GM21423 (cell line): ENCODE results near the gene FCN2.
"Not testable (repeated sequence)": the region's sequence is repeated elsewhere in the genome, so short reads cannot be mapped to it uniquely, and the experiment has no call there.

ENCODE experiments used
- ATAC-seq: cut with Tn5 transposase; IDR thresholded peaks from one replicate; pipeline ENCODE4 v1.9.1; 2021; ENCODE audit warnings: mild to moderate bottlenecking, moderate library complexity; ENCODE audit not compliant: unreplicated experiment

Gene FCN2

DNA sequence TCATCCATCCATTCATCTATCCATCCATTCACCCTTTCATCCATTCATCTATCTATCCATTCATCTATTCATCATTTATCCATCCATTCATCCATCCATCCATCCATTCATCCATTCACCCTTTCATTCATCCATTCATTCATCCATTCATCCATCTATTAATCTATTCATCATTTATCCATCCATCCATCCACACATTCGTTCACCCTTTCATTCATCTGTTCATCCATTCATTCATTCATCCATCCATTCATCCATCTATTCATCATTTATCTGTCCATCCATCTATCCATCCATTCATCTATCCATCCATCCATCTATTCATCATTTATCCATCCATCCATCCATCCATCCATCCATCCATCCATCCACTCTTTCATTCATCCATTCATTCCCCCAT lies 33.9 kb upstream of the FCN2 start:
- ATAC-seq: no peak

DNA sequence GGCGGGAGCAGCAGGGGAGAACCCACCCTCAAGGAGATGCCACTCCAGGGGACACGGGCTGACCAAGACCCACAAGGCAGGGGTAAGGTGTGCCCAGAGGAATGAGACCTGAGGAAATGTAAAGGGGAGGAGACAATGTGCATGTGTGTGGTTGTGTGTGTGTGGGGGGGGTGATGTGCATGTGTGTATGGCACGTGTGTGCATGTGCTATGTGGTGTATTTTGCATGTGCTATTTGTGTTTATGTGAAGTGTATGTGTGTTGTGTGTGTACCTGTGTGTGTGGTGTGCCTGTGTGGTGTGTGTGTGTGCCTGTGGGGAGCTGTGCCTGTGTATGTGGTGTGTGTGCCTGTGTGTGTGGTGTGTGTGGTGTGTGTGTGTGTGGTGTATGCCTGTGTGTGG lies 33.5 kb upstream of the FCN2 start:
- no peak for ATAC-seq

DNA sequence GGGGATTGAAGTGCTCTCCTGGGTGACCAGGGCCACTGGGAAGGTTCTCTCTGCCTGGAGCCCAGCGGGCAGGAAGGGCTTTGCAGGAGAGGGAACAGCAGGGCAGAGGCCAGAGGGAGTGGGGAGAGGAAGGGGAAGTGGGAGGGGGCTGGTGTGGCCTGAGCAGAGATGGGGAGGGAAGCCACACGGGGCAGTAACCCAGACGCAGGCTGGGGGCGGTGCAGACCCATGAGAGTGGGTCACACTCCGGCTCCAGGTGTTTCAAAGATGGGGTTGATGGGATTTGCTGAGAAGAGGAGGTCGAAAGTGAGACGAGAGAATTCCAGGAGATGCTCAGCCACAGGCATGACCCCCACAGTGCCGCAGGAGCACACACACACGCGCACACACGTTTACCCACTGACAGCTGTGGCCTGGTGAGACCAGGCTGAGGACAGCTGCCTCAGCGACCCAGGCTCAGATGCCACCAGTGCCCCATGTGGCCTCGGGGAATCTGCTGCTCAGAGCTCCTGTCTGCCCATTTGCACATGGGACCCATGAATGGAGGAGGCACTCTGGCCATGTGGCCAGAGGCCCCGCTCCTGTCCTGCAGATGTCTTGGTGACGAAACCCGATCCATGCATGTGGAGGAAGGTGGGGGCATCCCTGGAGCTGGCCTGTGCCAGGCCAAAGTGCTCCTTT lies 32.7 kb upstream of the FCN2 start:
- ATAC-seq: no peak

DNA sequence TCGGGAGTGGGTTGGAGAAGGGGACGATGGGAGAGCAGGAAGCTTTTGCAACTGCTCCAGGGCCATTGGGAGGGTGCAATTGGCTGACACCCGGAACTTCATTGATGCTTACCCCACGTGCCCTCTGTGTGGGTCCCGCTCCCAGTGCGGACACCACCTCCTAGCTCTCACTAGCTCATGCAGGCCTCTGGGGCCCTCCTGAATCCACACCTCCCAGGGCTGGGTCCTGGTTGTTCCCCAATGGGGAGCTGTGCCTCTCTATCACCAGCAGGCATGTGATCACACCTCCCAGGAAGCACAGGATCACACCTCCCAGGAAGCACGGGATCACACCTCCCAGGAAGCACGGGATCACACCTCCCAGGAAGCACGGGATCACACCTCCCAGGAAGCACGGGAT lies 32.1 kb upstream of the FCN2 start:
- no peak for ATAC-seq

DNA sequence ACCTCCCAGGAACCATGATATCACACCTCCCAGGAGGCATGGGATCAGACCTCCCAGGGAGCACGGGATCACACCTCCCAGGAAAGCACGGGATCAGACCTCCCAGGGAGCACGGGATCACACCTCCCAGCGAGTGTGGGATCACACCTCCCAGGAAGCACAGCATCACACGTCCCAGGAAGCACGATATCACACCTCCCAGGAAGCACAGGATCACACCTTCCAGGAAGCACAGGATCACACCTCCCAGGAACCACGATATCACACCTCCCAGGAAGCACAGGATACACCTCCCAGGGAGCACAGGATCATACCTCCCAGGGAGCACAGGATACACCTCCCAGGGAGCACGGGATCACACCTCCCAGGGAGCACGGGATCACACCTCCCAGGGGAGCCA lies 30.0 kb upstream of the FCN2 start:
- ATAC-seq: no peak

DNA sequence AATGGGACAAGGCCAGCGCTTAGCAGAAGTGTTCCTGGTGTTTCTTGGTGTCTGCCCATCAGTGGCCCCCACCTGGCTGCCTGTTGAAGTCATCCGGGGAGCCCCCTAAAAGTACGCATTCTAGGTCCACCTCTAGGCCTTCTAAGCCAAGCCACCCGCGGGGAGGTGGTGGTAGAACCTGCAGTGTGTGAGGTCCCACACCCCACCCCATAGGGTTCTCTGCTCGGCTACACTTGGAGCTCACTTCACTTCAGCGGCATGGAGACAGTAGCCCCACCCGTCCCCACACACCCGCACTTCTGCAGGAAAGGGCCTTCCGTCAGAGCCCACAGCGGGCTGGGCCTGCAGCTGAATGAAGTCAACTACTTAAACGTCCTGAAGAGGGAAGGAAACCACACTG lies 29.6 kb upstream of the FCN2 start:
- ATAC-seq: no peak

DNA sequence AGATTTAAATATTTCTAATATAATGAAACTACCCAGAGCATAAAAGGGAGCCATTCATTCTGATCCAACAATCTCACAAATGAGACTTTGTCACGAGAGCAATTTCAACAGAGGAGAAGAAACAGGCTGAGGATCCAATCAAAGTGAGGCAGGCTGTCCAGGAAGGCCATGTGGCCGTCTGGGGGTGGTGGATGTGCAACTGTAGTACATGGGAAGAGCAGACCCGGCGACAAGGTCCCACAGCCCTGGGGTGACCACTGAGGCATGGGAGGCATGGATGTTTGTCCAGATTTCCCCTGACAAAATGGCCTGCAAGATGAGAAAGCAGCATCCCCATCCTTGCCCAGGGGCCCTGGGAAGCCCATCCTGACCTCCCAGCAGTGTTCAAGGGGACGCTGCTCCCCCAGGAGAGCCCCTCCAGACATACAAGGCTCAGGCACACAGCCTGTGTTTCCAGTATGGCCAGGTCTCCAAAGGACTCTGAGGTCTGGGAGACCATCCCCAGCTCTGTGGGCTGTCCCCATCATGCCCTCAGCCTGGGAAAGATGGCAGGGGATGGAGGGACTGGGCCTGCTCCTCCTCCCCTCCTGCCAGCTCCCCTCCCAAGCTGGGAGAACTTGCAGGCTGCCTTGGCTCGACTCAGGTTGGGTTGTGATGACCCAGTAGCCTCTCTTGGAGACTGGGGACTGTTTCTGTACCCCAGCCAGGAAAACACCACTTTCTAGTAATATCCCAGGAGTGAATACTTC lies 27.5 kb upstream of the FCN2 start:
- no peak for ATAC-seq

DNA sequence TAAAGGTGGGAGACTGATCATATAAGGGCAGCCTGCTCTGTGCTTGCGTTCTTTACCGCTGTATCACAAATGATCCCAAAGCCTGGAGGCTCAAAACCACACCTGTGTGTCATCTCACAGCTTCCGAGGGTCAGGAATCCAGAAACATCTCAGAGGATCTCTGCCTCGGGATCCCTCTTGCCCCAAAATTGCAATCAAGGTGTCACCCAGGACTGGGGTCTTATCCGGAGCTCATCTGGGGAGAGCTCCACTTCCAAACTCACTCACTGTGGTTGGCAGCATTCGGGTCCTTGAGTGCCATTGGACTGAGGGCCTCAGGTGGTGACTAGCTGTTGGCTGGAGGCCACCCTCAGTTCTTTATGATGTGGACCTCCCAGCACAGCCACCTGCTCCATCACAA lies 26.7 kb upstream of the FCN2 start:
- ATAC-seq: no peak

DNA sequence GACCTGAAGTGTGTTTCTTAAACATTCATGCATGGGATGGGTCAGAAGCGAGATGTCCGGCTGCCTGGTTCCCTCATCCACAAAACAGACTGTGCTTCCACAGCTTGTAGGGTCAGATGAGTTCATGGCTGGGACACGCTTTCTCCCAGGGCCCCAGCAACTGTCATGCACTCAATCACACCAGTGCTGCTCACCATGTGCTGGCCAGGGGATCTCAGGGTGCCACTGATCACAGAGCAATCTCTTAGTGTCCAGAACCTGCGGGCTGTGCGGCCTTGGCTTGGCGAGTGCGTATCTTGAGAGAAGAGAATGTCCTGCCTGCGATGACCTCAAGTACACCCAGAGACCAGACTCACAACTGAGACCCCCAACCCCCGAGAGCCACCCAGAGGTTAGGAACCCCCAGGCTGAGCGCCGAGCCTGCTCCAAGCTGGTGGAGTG lies 26.0 kb upstream of the FCN2 start:
- ATAC-seq: no peak

DNA sequence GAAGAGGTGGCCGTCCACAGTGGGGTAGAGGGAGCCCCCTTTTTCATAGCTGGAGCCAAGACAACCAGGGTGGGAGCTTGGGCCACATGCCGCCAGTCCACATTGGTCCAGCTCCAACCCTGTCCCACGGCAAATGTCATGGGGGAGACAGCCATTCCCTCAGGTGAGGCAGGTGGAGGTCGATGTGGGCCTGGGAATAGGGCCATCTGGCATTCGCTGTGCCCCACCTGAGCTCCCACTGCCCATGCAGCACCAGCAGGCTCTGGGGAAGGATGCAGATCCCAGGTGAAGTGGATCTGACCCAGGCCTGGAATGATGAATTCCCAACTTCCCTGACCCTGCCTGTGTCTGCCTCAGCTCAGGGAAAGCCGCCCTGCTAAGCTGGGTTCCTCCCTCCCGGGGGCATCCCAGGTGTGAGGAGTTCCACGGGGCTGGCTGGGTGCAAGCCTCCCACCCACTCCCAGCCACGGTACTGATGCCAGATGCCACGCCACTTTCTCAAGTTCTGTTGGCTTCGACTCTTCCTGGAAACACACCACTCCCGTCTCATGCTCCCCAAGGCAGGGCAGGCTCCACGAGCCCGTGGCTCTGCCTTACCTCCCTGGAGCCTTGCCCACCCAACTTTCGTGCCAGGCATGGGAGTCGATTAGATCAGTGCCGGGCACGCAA lies 25.2 kb upstream of the FCN2 start:
- ATAC-seq: no peak

DNA sequence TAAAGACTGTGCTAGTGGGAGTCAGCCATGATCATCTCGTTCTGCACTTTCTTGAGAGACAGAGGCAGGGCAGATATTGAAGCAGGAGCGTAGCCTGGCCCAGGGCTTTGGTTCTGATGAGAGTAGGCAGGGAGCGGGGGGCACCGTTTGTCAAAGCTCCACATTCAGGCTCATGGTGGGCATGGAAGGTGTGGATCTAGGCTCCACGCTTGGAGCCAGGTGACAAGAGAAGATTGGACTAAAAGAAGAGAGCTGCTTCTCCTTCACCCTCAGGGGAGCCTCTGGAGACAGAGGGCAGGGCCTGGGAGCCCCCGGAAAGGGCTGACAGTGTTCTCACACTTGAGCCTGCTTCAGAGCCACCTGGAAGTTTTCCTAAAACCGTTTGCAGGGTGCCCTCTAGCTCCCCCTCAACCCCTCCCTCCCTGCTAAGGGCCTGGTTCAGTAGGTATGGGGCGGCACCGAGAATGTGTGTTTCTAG lies 24.7 kb upstream of the FCN2 start:
- no peak for ATAC-seq

DNA sequence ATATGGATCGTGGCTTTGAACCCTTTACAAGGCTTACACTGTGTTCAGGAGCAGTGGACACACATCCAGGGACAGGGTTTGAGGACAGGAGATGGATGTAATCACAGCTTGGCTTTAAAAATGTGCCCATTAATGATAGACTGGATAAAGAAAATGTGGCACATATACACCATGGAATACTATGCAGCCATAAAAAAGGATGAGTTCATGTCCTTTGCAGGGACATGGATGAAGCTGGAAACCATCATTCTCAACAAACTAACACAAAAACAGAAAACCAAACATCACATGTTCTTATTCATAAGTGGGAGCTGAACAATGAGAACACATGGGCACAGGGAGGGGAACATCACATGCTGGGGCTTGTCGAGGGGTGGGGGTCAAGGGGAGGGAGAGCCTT lies 23.2 kb upstream of the FCN2 start:
- ATAC-seq: not testable (repeated sequence)

DNA sequence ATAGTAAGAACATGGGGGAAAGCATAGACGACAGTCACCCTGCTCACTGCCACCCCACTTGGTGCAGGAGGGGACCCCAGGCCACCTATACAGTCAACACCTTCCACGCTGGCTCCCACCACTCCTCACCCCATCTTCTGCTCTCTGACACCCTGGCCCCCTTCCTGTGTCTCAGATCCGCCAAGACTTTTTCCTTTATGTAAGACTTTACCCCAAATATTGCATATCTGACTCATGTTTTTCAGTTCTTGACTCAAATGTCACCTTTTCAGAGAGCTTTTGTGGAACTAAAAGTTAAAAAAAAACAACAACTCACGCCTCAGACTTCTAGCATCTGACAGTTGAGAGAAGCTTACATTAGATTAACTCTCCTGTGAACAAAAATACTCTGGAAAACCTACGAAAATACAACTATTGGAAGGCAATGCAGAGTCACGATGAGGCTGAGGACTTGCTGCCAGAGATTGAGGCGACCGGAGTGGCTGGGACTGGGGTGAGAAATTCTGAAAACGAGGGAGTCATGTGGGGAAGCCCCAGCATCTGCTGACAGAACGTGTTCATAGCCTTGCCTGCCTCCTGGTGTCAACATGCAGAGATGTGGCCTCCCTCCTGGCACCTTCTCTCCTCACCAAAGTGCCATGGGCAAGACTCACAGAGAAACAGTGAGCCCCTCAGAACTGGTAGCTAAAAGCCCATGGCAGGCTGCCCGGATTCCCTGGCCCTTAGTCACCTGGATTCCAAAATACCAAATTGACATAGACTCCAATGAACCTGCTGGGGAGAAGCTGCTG lies 22.4 kb upstream of the FCN2 start:
- ATAC-seq: peak; percentile 76

DNA sequence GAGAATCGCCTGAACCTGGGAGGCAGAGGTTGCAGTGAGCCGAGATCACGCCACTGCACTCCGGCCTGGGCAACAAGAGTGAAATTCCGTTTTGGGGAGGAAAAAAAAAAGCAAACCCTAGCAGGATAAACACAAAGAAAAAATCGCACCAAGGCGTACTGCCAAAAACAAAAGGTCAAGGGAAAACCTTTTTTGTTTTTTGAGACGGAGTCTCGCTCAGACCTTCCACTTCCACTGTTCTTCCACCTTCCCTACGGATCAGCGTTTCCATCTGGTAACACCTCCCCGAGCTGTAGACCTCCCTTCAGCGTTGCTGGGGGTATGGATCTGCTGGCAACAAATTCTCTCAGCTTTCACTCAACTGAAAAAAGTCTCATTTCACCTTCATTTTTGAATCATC lies 20.1 kb upstream of the FCN2 start:
- no peak for ATAC-seq

DNA sequence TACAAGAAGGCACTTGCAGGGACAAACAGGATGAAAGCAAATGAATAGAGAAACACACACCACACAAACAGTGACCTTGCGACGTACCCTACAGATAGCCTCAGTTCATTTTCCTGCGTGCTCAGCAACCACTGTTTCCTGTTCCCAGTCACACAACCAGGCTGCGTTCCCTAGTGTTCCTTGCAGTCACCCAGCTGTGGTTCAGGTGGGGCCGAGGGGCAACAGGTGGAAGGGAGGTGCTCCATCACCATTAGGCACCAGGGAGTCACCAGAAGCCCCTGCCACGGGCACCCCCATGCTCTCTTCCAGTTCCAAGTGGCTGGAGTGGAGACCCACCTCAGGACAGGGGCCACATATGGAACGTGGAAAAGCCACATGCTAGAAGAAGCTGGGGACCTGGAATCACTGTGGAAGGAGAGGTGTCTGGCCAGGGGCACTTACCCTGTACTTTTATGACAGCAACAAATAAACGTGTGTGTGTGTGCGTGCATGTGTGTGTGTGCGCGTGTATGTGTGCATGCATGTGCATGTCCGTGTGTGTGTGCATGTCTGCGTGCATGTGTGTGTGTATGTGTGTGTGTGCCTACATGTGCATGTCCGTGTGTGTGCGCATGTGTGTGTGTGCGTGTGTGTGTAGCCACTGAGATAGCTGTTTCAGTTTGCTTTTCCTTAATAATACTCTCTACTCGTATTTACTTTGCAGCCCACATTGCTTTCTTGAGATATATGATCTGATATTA lies 18.8 kb upstream of the FCN2 start:
- ATAC-seq: no peak

DNA sequence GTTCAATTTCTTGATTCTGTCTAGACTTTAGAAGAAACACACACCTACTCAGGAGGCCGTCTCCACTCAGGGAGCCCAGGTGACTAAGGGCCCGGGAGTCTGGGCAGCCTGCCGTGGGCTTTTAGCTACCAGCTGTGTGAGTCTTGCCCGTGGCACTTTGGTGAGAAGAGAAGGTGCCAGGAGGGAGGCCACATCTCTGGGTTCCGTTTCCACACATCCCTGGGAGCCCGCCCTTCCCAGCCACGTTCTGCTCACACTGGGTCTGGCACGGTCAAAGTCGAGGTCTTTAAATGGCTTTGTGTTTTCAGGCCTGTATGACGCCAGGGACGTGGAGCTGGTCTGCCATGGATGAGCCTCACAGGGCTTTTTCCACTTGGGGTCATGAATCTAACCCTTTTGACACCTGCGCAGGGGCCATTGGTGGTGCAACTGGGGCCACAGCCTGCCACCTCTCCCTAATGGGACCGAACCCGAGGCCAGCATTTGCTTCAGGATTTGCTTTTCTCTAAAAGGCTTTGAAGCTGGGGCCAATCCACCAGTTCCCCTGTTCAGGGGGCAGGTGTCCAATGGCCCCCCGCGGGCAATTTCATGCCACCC lies 17.2 kb upstream of the FCN2 start:
- no peak for ATAC-seq

DNA sequence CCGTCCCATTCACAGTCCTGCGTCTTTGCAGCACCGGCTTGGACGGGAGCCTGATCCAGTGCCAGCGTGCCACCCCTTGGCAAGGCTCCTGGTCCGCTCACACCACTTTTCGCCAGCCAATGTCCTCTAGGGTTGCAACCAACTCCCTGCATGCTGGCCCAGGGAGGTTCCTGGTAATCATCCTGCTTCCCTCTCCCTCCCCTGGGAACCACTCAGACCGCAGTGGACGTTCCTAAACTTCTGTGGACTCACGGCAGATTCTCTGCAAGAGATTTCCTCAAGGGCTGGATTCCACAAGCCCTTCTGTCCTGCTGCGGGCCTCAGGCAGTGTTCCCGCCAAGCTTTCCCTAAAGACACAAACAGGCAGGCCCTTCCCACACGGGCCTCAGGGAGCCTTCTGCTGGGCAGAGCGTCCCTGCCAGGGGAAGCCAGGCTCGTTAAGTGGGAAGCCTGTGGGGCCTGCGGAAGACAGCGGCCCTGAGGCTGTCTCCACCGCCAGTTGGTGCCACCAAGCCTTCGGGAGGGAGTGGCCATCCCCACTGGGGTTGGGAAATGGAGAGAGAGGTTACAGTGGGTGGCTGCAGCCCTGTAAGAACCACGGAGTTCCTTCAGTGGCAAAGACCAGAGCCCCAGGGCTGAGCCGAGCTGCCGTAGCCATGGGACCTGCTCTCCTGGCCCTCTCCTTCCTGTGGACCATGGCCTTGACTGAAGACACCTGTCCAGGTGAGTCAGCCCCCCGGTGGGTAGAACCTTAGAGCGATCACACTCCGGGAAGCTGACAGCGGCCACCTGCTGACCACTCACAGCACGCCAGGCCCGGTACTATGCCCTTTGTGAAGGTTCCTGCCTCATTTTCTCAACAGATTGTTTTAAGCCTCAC lies 16.4 kb upstream of the FCN2 start:
- ATAC-seq: no peak

DNA sequence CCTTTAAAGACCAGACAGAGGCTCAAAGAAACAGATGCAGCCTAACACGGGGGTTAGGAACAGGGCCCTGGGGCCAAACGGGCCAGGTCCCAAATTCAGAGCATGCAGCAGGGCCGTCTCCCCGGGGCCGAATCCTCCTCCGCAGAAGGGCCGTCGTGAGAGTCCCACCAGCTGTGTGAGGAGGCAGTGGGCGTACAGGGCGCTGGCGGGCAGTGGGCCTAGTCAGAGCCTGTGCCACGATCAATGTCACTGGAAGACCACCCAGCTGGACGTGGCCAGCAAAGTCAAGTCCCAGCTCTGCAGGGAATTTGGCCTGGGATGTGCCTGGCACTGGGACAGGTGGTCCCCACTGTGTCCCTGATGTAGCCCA lies 15.8 kb upstream of the FCN2 start:
- no peak for ATAC-seq
